PC-3 (cell line): ENCODE data around the gene SWT1. TPM values are rescaled to one million over a fixed set of nuclear protein-coding genes. Genes with fewer than 3 reads are reported as not detected.

Experiments used
- ATAC-seq: fragments of 200-7000 bp; cut with Tn5 transposase; 2 replicates; pipeline ENCODE4 v1.9.1; 2020; ENCODE audit warnings: mild to moderate bottlenecking, moderate library complexity
- BruUV-seq: library from RNA; stranded (reverse); fragments of 400-500 nt; replicated peaks from 2 replicates; lab custom pipeline; 2021; lab: Mats Ljungman, UMichigan
- CTCF ChIA-PET: fragments of 300-600 bp; sonication (Branson Sonifier 250); formaldehyde crosslinking; loops from one replicate; lab custom pipeline; 2022; ENCODE audit warnings: antibody characterized with exemption; lab: Charles Lee
- POLR2A ChIA-PET: fragments of 300-600 bp; sonication (Branson Sonifier 250); formaldehyde crosslinking; loops from one replicate; lab custom pipeline; 2022; ENCODE audit warnings: antibody characterized with exemption; ENCODE audit not compliant: unreplicated experiment; lab: Charles Lee
- DNase-seq: peaks from one replicate; pipeline ENCODE4 v3.0.0-alpha.2; 2015
- H2AFZ ChIP-seq: fragments of 300-600 bp; sonication (generic); 2 replicates; pipeline ENCODE4 v1.6.0; 2016; ENCODE audit warnings: antibody characterized with exemption, low read length
- H3F3A ChIP-seq: fragments of 300-600 bp; sonication (generic); one replicate; pipeline ENCODE4 v1.6.0; 2017; ENCODE audit warnings: antibody characterized with exemption, low read length, control low read depth, mild to moderate bottlenecking; ENCODE audit not compliant: unreplicated experiment
- H3K27ac ChIP-seq: fragments of 300-600 bp; sonication (generic); 2 replicates; pipeline ENCODE4 v1.5.1; 2016; ENCODE audit warnings: mild to moderate bottlenecking, low read length
- H3K27me3 ChIP-seq: fragments of 300-600 bp; sonication (generic); 2 replicates; pipeline ENCODE4 v1.6.1; 2016; ENCODE audit warnings: low read length, mixed read lengths
- H3K36me3 ChIP-seq: fragments of 300-600 bp; sonication (generic); 2 replicates; pipeline ENCODE4 v1.6.1; 2016; ENCODE audit warnings: low read depth, mixed run types, low read length, mixed read lengths
- H3K4me1 ChIP-seq: fragments of 300-600 bp; sonication (generic); 2 replicates; pipeline ENCODE4 v1.5.1; 2016; ENCODE audit warnings: low read length; ENCODE audit not compliant: insufficient read depth
- H3K4me2 ChIP-seq: fragments of 300-600 bp; sonication (generic); 2 replicates; pipeline ENCODE4 v1.6.0; 2016; ENCODE audit warnings: low read length
- H3K4me3 ChIP-seq: fragments of 300-600 bp; sonication (generic); 2 replicates; pipeline ENCODE4 v1.5.1; 2016; ENCODE audit warnings: mild to moderate bottlenecking, low read length, mixed read lengths
- H3K79me2 ChIP-seq: fragments of 300-600 bp; sonication (generic); 2 replicates; pipeline ENCODE4 v1.6.1; 2017; ENCODE audit warnings: low read length, mixed read lengths
- H3K9ac ChIP-seq: fragments of 300-600 bp; sonication (generic); 2 replicates; pipeline ENCODE4 v1.6.0; 2016; ENCODE audit warnings: mild to moderate bottlenecking, low read length
- H3K9me2 ChIP-seq: fragments of 300-600 bp; sonication (generic); replicated peaks from 2 replicates; pipeline ENCODE4 v1.6.1; 2016; ENCODE audit warnings: mixed run types, low read length, mixed read lengths
- H3K9me3 ChIP-seq: fragments of 300-600 bp; sonication (generic); 2 replicates; pipeline ENCODE4 v1.6.1; 2016; ENCODE audit warnings: low read length, mixed read lengths
- H4K20me1 ChIP-seq: fragments of 300-600 bp; sonication (generic); 2 replicates; pipeline ENCODE4 v1.6.1; 2016; ENCODE audit warnings: low read length, mixed read lengths
- CTCF ChIP-seq: fragments of 300-600 bp; sonication (generic); conservative IDR thresholded peaks from 2 replicates; pipeline ENCODE4 v1.5.1; 2017; ENCODE audit warnings: antibody characterized with exemption, low read depth, mild to moderate bottlenecking, low read length
- EZH2 ChIP-seq: fragments of 300-600 bp; sonication (generic); IDR thresholded peaks from one replicate; pipeline ENCODE4 v1.6.1; 2017; ENCODE audit warnings: antibody characterized with exemption, mild to moderate bottlenecking, low read length; ENCODE audit not compliant: unreplicated experiment
- EZH2phosphoT487 ChIP-seq: fragments of 300-600 bp; sonication (generic); IDR thresholded peaks from 2 replicates; pipeline ENCODE4 v1.6.1; 2018; ENCODE audit warnings: mild to moderate bottlenecking, antibody characterized with exemption, low read length, borderline replicate concordance
- intact Hi-C: fragments of 100-400 bp; cut with micrococcal nuclease; formaldehyde crosslinking; loops from 2 replicates; pipeline ENCODE4 v1.9.0; 2023
- total RNA-seq: library from RNA; depleted of rRNA; stranded (reverse); fragments of >200 nt; gene quantifications from 2 replicates; pipeline ENCODE4 v1.2.3, GENCODE V29; 2014

SWT1 gene
- total RNA-seq, 1 experiment from 2014 or later: 0.69 TPM

GRCh38 chr1:185154912-185155513 lies 2.0 kb upstream of the SWT1 start:
- Histone ChIP-seq H3K9me2 (no peaks in the 10 kb centered on the region), H3K27ac (no peak overlapping the region), H3K4me3 (peak overlapping the region; percentile 96), H3F3A (no peaks in the 10 kb centered on the region), H3K27me3 (no peaks in the 10 kb centered on the region), H3K4me1 (peaks cover 19% of the 10 kb centered on the region), H2AFZ (no peak overlapping the region), H3K4me2 (peak overlapping the region; percentile 88), H3K36me3 (no peaks in the 10 kb centered on the region), H3K9ac (peak overlapping the region; percentile 90; the same call in 1 of the 2 replicates), H4K20me1 (no peaks in the 10 kb centered on the region), H3K9me3 (no peaks in the 10 kb centered on the region), H3K79me2 (peaks cover 27% of the 10 kb centered on the region)
- DNase-seq (peak; percentile 62), ATAC-seq (no peak; the same call in 1 of the 2 replicates)
- intact Hi-C loops: loop anchor here (5.0 kb wide), 3 partner anchors 108 to 348 kb away; partner anchors contain the start of gene RNF2
- BruUV-seq: no TSS peak
- ChIA-PET CTCF (no interaction called here), POLR2A (no interaction called here)
- TF ChIP-seq CTCF (no peak), EZH2phosphoT487 (no peak)

- DNase-seq (peak; percentile 15), ATAC-seq (no peak)
- Histone ChIP-seq H3F3A (no peaks in the 10 kb centered on the region), H3K9ac (peak overlapping the region; percentile 90), H4K20me1 (no peaks in the 10 kb centered on the region), H2AFZ (peak overlapping the region; percentile 95), H3K9me3 (no peaks in the 10 kb centered on the region), H3K4me3 (peak overlapping the region; percentile 96), H3K36me3 (no peaks in the 10 kb centered on the region), H3K9me2 (no peaks in the 10 kb centered on the region), H3K27ac (peak overlapping the region; percentile 67; the same call in 1 of the 2 replicates), H3K4me2 (peak overlapping the region; percentile 88), H3K4me1 (peaks cover 19% of the 10 kb centered on the region), H3K79me2 (peaks cover 27% of the 10 kb centered on the region), H3K27me3 (no peaks in the 10 kb centered on the region)
- no TSS peak for BruUV-seq
- intact Hi-C loops: loop anchor here (2.0 to 5.0 kb wide), 4 partner anchors 108 to 401 kb away; partner anchors contain the start of genes EDEM3 and RNF2
- TF ChIP-seq CTCF (no peak), EZH2phosphoT487 (no peak), EZH2 (no peak)
- CTCF ChIA-PET: no interaction called here
- POLR2A ChIA-PET: interaction anchor here (0.6 kb wide), 2 partner anchors 47 to 110 kb away, joined by 3 to 6 read pairs; no protein-coding TSS in a partner anchor
Observed at GRCh38 chr1:185155600-185156287, 1.2 kb upstream of the SWT1 start.
